DND-41 (cell line): ENCODE results near the gene CLVS2.

Source experiments
- ATAC-seq: fragments of 200-7000 bp; cut with Tn5 transposase; 3 replicates; pipeline ENCODE4 v1.9.1; 2021; ENCODE audit warnings: low read depth; ENCODE audit not compliant: insufficient read depth
- DNase-seq: peaks from one replicate; pipeline ENCODE4 v3.0.0-alpha.2; 2020
- H2AFZ ChIP-seq: 2 replicates; pipeline ENCODE4 v1.6.0; 2012; ENCODE audit warnings: low read depth, low read length
- H3K27ac ChIP-seq: 2 replicates; pipeline ENCODE4 v1.5.1; 2012; ENCODE audit warnings: low read length, inconsistent platforms
- H3K27me3 ChIP-seq: fragments of 200-600 bp; sonication (generic); 2 replicates; pipeline ENCODE4 v1.6.0; 2012; ENCODE audit warnings: low read length, mild to moderate bottlenecking, inconsistent platforms; ENCODE audit not compliant: insufficient read depth, poor library complexity
- H3K36me3 ChIP-seq: 2 replicates; pipeline ENCODE4 v1.5.1; 2012; ENCODE audit warnings: low read length, inconsistent platforms; ENCODE audit not compliant: insufficient read depth
- H3K4me1 ChIP-seq: 2 replicates; pipeline ENCODE4 v1.5.1; 2012; ENCODE audit warnings: mild to moderate bottlenecking, low read length; ENCODE audit not compliant: insufficient read depth
- H3K4me2 ChIP-seq: 2 replicates; pipeline ENCODE4 v1.6.0; 2012; ENCODE audit warnings: mild to moderate bottlenecking, moderate library complexity, low read length, inconsistent platforms; ENCODE audit not compliant: insufficient read depth
- H3K4me3 ChIP-seq, 2 experiments: fragments of 200-600 bp in 1 of 2; shearing (Covaris generic) in 1 of 2; 2 replicates each; pipeline ENCODE4 v1.5.1; 2012 to 2016; ENCODE audit warnings: inconsistent platforms in 2 of 2, low read length in 2 of 2, mild to moderate bottlenecking in 2 of 2, low read depth in 1 of 2, moderate library complexity in 1 of 2
- H3K79me2 ChIP-seq: 2 replicates; pipeline ENCODE4 v1.6.0; 2012; ENCODE audit warnings: low read length, inconsistent platforms; ENCODE audit not compliant: insufficient read depth
- H3K9ac ChIP-seq: 2 replicates; pipeline ENCODE4 v1.6.0; 2012; ENCODE audit warnings: low read depth, mild to moderate bottlenecking, inconsistent platforms, low read length, moderate library complexity
- H3K9me3 ChIP-seq: 2 replicates; pipeline ENCODE4 v1.5.1; 2012; ENCODE audit warnings: low read length, moderate library complexity, mild to moderate bottlenecking, inconsistent platforms; ENCODE audit not compliant: insufficient read depth, severe bottlenecking
- H4K20me1 ChIP-seq: 2 replicates; pipeline ENCODE4 v1.6.0; 2012; ENCODE audit warnings: low read length; ENCODE audit not compliant: insufficient read depth
- EZH2 ChIP-seq: IDR thresholded peaks from 3 replicates; pipeline ENCODE4 v1.6.1; 2012; ENCODE audit warnings: borderline replicate concordance, low read depth, mild to moderate bottlenecking, moderate library complexity, low read length, inconsistent platforms; ENCODE audit not compliant: severe bottlenecking
- TF ChIP-seq, protein P1 (sequence below): IDR thresholded peaks from 2 replicates; pipeline ENCODE4 v1.5.1; 2012; ENCODE audit warnings: borderline replicate concordance, low read length, moderate library complexity, mild to moderate bottlenecking; ENCODE audit not compliant: poor library complexity, severe bottlenecking; ENCODE audit errors: extremely low read depth

Gene CLVS2

DNA sequence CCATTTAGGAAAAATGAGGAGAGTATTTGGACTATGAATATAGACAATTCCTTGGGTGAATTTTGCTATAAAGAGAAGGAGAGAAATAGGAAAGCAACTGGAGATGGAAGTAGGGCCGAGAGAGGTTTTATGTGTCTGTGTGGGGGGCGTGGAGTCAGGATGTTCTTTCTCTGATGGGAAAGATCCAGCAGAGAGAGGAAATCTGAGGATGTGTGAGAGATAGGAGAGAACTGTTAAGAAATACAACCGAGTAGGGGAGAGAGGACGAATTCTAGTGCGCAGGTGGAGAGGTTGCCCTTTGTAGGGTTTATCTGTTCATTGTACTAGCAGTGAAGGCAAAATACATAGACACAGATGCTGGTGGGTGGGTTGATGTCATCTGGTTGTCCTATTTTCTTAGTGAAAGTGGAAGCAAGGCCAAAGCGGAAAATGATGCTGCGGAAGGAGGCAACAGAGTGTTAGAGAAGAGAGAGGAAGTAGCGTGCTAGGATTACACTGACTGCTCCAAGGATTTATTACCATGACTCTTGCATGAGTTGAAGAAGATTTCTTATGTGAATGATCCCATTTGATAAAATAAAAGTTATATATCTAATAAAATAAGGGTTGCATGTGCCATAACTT is 57.7 kb downstream of the CLVS2 start:
- H2AFZ ChIP-seq = no peak overlapping the region
- no peak; the same call in 2 of the 3 replicates for ATAC-seq

DNA sequence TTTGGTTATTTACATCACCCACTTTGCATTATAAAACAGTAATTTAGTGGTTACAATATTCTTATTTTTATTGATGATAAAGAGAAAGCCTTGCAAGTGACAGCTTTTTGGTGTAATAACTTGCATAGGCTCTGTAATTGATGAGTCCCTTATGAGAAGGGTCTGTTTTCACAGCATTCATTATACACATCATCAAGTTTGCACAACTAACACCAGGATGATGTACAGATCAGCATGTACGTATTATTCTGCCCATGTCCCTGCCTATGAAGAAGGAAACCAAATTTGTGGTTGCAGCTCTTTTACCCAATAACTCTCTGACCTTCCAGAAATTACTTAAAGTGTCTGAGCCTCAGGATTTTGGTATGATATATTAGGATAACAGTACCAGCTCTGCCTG is 59.2 kb downstream of the CLVS2 start:
- no peak overlapping the region for H3K27ac ChIP-seq
- no peak overlapping the region for H3K9ac ChIP-seq
- no peak for ATAC-seq
- TF ChIP-seq, protein P1, sequence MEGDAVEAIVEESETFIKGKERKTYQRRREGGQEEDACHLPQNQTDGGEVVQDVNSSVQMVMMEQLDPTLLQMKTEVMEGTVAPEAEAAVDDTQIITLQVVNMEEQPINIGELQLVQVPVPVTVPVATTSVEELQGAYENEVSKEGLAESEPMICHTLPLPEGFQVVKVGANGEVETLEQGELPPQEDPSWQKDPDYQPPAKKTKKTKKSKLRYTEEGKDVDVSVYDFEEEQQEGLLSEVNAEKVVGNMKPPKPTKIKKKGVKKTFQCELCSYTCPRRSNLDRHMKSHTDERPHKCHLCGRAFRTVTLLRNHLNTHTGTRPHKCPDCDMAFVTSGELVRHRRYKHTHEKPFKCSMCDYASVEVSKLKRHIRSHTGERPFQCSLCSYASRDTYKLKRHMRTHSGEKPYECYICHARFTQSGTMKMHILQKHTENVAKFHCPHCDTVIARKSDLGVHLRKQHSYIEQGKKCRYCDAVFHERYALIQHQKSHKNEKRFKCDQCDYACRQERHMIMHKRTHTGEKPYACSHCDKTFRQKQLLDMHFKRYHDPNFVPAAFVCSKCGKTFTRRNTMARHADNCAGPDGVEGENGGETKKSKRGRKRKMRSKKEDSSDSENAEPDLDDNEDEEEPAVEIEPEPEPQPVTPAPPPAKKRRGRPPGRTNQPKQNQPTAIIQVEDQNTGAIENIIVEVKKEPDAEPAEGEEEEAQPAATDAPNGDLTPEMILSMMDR = no peak
- H3K4me1 ChIP-seq = peaks cover 9% of the 10 kb centered on the region
- H3K4me2 ChIP-seq = no peak overlapping the region
- no peaks in the 10 kb centered on the region for H4K20me1 ChIP-seq
- no peaks in the 10 kb centered on the region for H3K9me3 ChIP-seq
- no peak overlapping the region for H2AFZ ChIP-seq
- no peak for DNase-seq
- no peaks in the 10 kb centered on the region for H3K79me2 ChIP-seq
- H3K27me3 ChIP-seq = no peaks in the 10 kb centered on the region
- H3K4me3 ChIP-seq = no peak overlapping the region
- H3K36me3 ChIP-seq = no peaks in the 10 kb centered on the region

More for the DNA sequence above, 57.7 kb downstream of the CLVS2 start:
- H3K79me2 ChIP-seq = no peaks in the 10 kb centered on the region
- H3K9ac ChIP-seq = no peak overlapping the region
- no peak overlapping the region for H3K27ac ChIP-seq
- no peak for DNase-seq
- TF ChIP-seq, protein P1 = no peak
- no peak for TF ChIP-seq EZH2
- no peaks in the 10 kb centered on the region for H4K20me1 ChIP-seq
- no peaks in the 10 kb centered on the region for H3K9me3 ChIP-seq
- H3K27me3 ChIP-seq = no peaks in the 10 kb centered on the region
- H3K4me1 ChIP-seq = peaks cover 3% of the 10 kb centered on the region
- no peaks in the 10 kb centered on the region for H3K36me3 ChIP-seq
- H3K4me2 ChIP-seq = no peak overlapping the region
- H3K4me3 ChIP-seq = no peak overlapping the region

DNA sequence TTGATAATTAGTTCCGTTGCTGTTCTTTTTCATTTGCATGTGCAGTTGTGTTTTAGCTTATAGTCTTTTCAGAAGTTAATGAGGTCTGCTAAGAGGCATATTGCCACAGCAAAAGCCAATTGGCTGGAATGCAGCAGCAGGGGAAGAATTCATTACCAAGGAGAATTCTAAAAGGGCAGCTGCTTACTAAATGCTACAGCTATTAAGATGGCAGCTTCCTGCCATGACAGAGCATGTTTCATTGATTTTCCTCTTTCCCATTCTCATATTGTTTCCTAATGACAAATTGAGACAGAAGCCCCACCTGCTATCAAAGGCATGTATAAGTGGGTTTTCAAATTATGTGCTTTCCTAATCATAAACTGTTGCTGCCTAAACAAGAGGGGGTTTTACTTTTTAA is 66.6 kb downstream of the CLVS2 start:
- no peak overlapping the region for H3K4me3 ChIP-seq
- H2AFZ ChIP-seq = peak overlapping the region; percentile 58; the same call in 1 of the 2 replicates
- peak overlapping the region; percentile 91 for H3K27ac ChIP-seq
- H3K9ac ChIP-seq = peak overlapping the region; percentile 50; the same call in 1 of the 2 replicates
- no peak for ATAC-seq
- H3K79me2 ChIP-seq = no peaks in the 10 kb centered on the region
- H4K20me1 ChIP-seq = no peaks in the 10 kb centered on the region
- no peaks in the 10 kb centered on the region for H3K9me3 ChIP-seq
- H3K27me3 ChIP-seq = no peaks in the 10 kb centered on the region
- DNase-seq = no peak
- no peak overlapping the region for H3K4me2 ChIP-seq
- H3K36me3 ChIP-seq = no peaks in the 10 kb centered on the region
- peaks cover 58% of the 10 kb centered on the region for H3K4me1 ChIP-seq
- TF ChIP-seq, protein P1 = no peak
- no peak for TF ChIP-seq EZH2
